ENCODE results near the gene DICER1.

DICER1 gene

DNA sequence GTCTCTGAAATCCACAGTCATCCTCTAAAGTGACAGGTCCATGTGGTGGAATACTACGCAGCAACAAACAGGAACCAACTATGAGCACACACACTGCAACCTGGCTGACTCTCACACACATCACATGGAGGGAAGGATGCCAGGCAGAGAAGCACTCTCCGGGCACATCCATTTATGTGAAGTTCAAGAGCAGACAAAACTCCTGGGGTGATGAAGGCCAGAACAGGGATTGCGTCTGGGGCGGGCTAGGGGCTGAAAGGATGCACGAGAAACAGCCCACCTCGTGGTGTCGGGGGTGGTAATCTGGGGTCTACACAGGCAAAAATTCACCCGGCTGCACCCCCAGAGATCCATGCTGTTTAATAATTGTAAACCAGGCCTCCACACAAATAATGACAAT, 100.2 kb downstream of the DICER1 start:
- no peak for ATAC-seq

GRCh38 chr14:95056476-95056875, 100.9 kb downstream of the DICER1 start:
- ATAC-seq = no peak

DNA sequence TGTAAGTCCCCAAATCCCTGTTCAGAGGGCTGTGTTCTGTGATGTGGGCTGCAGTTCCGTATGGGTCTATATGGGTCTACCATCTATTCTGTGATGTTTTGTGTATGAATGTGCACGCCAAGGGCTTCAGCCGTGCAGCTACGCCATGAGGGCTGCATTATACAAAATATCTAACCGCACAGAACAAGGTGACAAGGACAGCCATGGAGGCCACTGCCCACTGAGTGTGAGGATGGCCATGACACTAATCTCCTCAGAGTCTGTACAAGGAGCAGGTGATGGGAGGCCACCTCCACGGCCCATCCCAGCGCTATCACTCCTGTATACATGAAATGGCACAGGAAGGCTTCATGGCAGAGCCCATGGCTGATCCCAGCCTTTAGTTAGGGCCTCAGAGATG, 102.0 kb downstream of the DICER1 start:
- no peak for ATAC-seq

GRCh38 chr14:95054346-95055280, 102.7 kb downstream of the DICER1 start:
- ATAC-seq = no peak

- ATAC-seq = no peak
These were observed 105.2 kb downstream of the DICER1 start for GRCh38 chr14:95052016-95052585.

- ATAC-seq = no peak
These were observed 107.4 kb downstream of the DICER1 start for GRCh38 chr14:95049952-95050351.

DNA sequence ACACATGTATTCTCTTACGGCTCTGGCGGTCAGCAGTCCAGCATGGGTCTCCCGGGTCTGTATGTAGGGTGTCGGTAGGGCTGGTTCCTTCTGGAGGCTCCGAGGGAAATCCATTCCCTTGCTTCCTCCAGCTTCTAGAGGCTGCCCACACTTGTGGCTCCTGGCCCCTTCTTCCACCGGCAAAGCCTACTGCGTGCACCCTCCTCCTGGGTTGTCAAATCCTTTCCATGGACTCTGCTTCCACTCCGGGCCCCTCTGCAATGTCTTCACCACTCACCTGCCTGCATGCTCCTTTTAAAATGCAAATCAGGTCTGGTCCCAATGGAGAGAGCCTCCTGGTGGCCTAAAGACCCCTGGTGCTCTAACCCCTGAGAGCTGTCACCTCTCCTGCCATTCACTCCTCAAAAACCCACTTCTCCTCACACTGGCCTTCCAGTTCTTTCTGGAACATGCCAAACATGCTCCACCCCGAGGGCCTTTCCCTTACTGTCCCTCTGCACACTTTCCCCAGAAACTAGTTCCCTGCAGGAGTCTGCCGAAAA, 108.5 kb downstream of the DICER1 start:
- ATAC-seq = no peak

- no peak for ATAC-seq
These were observed 109.6 kb downstream of the DICER1 start for GRCh38 chr14:95047754-95048153.

DNA sequence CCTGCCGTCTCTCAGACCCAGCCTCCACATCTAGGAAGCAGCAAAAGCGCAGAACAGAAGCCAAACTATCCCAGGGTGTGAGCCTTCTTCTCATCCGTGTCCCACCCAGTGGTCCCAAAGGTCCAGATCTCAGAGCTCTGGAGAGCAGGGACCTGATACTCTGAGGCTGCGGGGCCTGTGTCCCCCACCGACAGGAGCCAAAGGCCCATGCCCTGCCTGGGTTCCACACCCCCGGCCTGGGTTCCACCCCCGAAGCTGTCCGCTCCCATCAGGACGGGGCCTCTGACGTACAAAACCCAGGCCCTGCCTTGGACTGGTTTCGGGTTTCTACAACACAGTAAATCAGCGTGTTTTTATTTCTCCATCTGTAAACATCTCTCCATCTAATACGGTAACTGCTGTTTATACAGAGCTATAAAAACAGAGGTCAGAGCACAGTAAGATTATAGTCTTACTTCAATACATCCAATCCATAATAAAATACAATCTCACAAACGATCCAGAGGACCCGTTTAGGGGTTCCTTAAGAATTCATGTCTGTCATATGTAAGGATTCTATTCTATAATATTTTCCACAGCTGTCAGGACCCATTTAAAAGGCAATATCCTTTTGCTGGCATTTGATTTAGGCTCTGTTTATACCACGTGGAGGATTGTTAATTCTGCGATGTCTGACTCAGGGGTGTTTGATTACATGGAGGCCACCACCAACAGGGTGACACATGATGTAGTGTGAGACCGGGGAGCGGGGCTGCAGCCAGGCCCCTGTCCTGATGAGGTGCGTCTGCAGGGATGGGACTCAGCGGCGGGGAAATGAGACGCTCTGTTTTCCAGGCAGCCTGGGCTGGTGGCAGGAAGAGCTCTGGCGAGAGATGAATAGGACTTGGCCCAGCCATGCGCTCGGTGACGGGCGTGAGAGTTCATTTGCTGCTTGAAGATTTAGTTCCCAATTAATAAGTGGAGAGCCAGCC, 110.3 kb downstream of the DICER1 start:
- ATAC-seq = no peak

GRCh38 chr14:95045836-95046430, 111.4 kb downstream of the DICER1 start:
- no peak for ATAC-seq

- ATAC-seq = no peak
These were observed 112.1 kb downstream of the DICER1 start for GRCh38 chr14:95045106-95045701.

GRCh38 chr14:95044463-95045105, 112.7 kb downstream of the DICER1 start:
- no peak for ATAC-seq

DNA sequence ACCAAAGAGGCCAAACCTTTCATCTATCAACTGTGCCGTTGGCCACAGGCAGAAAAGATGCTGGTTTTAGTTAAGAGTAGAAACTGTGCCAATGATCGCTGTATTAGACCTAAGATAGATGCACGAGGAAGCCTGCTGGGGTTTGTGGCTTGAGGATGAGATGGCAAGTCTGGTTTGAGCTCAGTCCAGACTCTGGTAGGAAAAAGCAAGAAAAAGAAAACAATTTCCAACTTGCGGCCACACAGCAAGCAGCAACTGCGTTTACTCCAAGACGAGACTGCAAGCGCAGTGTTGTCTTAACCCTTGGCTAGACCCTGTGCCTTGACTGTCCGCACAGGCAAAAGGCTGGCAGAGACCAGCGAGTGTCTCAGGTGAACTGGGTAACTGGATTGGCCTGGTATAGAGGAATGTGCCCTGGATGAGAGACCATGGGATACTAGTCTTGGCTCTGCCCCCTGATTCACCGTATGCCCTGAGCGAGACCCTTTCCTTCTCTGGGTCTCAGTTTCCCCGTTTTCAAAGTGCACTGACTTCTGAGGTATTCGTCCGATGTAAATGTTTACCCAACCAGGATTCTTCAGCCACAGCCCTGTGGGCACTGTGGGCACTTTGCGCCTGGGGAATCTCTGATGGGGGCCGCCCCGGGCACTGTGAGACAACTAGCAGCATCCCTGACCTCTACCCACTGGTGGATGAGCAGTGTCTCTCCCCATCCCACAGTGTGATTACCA, 113.4 kb downstream of the DICER1 start:
- ATAC-seq = no peak

DNA sequence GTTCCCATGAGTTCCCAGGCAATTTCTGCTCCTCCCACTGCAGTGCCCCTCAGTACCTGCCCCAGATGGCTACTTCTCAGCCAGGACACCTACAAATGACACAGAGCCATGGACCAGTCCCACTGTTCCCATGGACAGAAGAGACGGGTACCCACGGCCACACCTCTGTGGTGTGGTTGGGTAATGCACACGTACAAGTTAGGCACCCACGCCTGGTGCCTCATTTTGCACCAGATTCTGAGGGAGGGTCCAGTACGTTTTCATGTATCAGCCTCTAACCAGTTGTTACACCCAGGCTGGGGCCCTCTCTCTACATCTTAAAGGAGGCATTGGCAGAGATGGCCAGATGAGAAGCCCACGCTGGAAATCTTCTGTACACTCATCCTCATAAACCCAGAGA, 114.0 kb downstream of the DICER1 start:
- ATAC-seq = no peak

GRCh38 chr14:95041477-95042020, 115.8 kb downstream of the DICER1 start:
- ATAC-seq = no peak

GRCh38 chr14:95040708-95041476, 116.4 kb downstream of the DICER1 start:
- no peak for ATAC-seq

DNA sequence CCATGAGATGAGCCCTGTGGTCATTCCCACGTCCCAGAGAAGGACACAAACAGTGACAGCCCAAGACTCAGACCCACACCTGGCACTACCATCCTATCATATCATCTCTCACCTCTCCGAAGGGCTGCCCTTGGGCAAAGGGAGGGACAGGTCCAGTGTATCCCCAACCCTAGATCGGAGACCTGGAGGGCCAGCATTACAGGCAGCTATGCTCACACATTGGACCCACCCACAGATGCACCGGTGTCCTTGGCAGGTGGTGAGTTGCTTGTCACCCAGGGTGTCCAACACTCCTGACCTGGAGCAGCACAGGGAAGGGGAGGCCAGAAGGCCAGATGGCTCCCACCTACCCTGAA, 117.4 kb downstream of the DICER1 start:
- ATAC-seq = no peak

DNA sequence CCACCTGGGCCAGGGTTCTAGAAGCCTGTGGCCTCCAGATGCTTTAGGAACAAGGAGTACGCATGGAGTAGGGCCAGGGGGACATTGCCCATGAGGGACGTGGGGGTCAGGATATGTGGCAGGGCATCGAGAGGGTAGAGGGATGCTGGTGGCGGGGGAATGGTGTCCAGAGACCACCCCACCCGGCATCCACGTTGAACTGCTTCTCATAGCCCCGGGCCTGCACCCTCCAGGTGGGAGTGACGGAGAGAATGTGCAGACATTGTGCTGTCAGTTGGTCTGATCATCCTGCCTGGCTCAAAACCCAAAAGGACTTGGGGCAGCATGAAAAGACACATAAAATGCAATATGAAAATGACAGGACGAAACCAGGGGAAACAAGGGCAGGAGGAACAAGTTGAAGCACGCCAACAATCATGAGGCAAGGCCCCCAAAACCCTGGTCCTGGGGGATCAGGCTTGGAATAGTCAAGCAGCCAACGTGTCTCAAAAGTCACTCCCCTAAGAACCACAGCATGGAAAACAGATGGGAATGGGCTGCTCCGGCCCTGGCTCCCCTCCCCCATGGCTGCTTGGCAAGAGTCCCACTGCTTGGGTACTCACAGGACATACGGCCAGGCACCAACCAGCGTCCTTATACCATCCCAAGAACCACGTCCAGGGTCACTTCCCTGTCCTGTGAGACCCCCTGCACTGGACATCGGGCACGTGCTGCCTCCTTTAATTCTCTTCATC, 117.9 kb downstream of the DICER1 start:
- ATAC-seq = no peak

All from activated CD4-positive, CD25-positive, alpha-beta regulatory T cell treated with anti-CD3 and anti-CD28 coated beads, Interleukin-2, amount 50 U/mL, for 24 hours (primary cell).